ENCODE results near the gene ETS1. TPM values are rescaled to one million over a fixed set of nuclear protein-coding genes. Genes with fewer than 3 reads are reported as not detected.

ETS1 gene
- total and polyA plus RNA-seq, 5 donors = 24.5 to 60.6 (median 50.6) TPM

- H3K27me3 ChIP-seq (ENCODE audit: control insufficient read depth, insufficient read depth) = no peaks in the 10 kb centered on the region
- H3K27ac ChIP-seq (ENCODE audit: low read length) = no peak overlapping the region
- peaks cover 2% of the 10 kb centered on the region for H3K4me1 ChIP-seq (ENCODE audit: control insufficient read depth, insufficient read depth, low read length)
- peak in 1 of 3 donors; percentile 51 for DNase-seq
- peak in 1 of 2 donors; percentile 87 for ATAC-seq
- no peak overlapping the region for H3K4me3 ChIP-seq (ENCODE audit: low read length)
- WGBS = 76% methylated on average over 16 of the region's 16 CpGs
- H3K9me3 ChIP-seq (ENCODE audit: control insufficient read depth, low read length) = no peaks in the 10 kb centered on the region
- intact Hi-C loops (cut with DNase I) = loop anchor here in 2 of 4 donors (5.0 to 10.0 kb wide), 3 partner anchors 72 to 455 kb away; no protein-coding TSS in a partner anchor
These were observed 39.7 kb upstream of the ETS1 start for GRCh38 chr11:128626913-128627665.

GRCh38 chr11:128625746-128626145 is 38.4 kb upstream of the ETS1 start:
- no peaks in the 10 kb centered on the region for H3K27me3 ChIP-seq (ENCODE audit: control insufficient read depth, insufficient read depth)
- intact Hi-C loops (cut with DNase I) = loop anchor here in 2 of 4 donors (5.0 to 10.0 kb wide), 3 partner anchors 71 to 453 kb away; no protein-coding TSS in a partner anchor
- WGBS = 98% methylated on average over 2 of the region's 2 CpGs
- no peak overlapping the region for H3K4me3 ChIP-seq (ENCODE audit: low read length)
- peaks cover 4% of the 10 kb centered on the region for H3K4me1 ChIP-seq (ENCODE audit: control insufficient read depth, insufficient read depth, low read length)
- no peak for DNase-seq
- ATAC-seq = no peak
- H3K9me3 ChIP-seq (ENCODE audit: control insufficient read depth, low read length) = no peaks in the 10 kb centered on the region
- H3K27ac ChIP-seq (ENCODE audit: low read length) = no peak overlapping the region

- H3K27ac ChIP-seq (ENCODE audit: low read length) = no peak overlapping the region
These were observed 38.0 kb upstream of the ETS1 start for GRCh38 chr11:128625326-128625725.

GRCh38 chr11:128624269-128625175 is 37.2 kb upstream of the ETS1 start:
- intact Hi-C loops (cut with DNase I) = loop anchor here in 2 of 4 donors (5.0 to 10.0 kb wide), 3 partner anchors 70 to 452 kb away; no protein-coding TSS in a partner anchor
- 84% methylated on average over 18 of the region's 18 CpGs for WGBS
- Histone ChIP-seq H3K4me3 (ENCODE audit: low read length) (no peak overlapping the region), H3K27ac (ENCODE audit: low read length) (no peak overlapping the region), H3K4me1 (ENCODE audit: control insufficient read depth, insufficient read depth, low read length) (peaks cover 4% of the 10 kb centered on the region), H3K27me3 (ENCODE audit: control insufficient read depth, insufficient read depth) (no peaks in the 10 kb centered on the region), H3K9me3 (ENCODE audit: control insufficient read depth, low read length) (no peaks in the 10 kb centered on the region)
- DNase-seq (peak in 1 of 3 donors; percentile 50), ATAC-seq (no peak)

More at GRCh38 chr11:128625326-128625725, 38.0 kb upstream of the ETS1 start:
- WGBS = 82% methylated on average over 8 of the region's 8 CpGs
- no peak for ATAC-seq
- H3K4me3 ChIP-seq (ENCODE audit: low read length) = no peak overlapping the region
- intact Hi-C loops (cut with DNase I) = loop anchor here in 2 of 4 donors (5.0 to 10.0 kb wide), 3 partner anchors 71 to 453 kb away; no protein-coding TSS in a partner anchor
- no peaks in the 10 kb centered on the region for H3K9me3 ChIP-seq (ENCODE audit: control insufficient read depth, low read length)
- H3K27me3 ChIP-seq (ENCODE audit: control insufficient read depth, insufficient read depth) = no peaks in the 10 kb centered on the region
- peaks cover 4% of the 10 kb centered on the region for H3K4me1 ChIP-seq (ENCODE audit: control insufficient read depth, insufficient read depth, low read length)
- DNase-seq = no peak

GRCh38 chr11:128623091-128623490 is 35.7 kb upstream of the ETS1 start:
- no peak for DNase-seq
- H3K27me3 ChIP-seq (ENCODE audit: control insufficient read depth, insufficient read depth) = no peaks in the 10 kb centered on the region

GRCh38 chr11:128621601-128622501 is 34.5 kb upstream of the ETS1 start:
- 53% methylated on average over 17 of the region's 17 CpGs for WGBS
- no peak overlapping the region for H3K27ac ChIP-seq (ENCODE audit: low read length)
- peaks cover 1% of the 10 kb centered on the region for H3K4me1 ChIP-seq (ENCODE audit: control insufficient read depth, insufficient read depth, low read length)
- peak in 1 of 2 donors; percentile 67 for ATAC-seq
- intact Hi-C loops (cut with DNase I) = loop anchor here in 1 of 4 donors (10.0 kb wide), 1 partner anchor 67 kb away; no protein-coding TSS in a partner anchor
- no peak overlapping the region for H3K4me3 ChIP-seq (ENCODE audit: low read length)
- peak in 2 of 3 donors; percentile 42 to 49 for DNase-seq
- H3K27me3 ChIP-seq (ENCODE audit: control insufficient read depth, insufficient read depth) = no peaks in the 10 kb centered on the region
- no peaks in the 10 kb centered on the region for H3K9me3 ChIP-seq (ENCODE audit: control insufficient read depth, low read length)

More at GRCh38 chr11:128623091-128623490, 35.7 kb upstream of the ETS1 start:
- Histone ChIP-seq H3K4me3 (ENCODE audit: low read length) (no peak overlapping the region), H3K27ac (ENCODE audit: low read length) (no peak overlapping the region), H3K4me1 (ENCODE audit: control insufficient read depth, insufficient read depth, low read length) (peaks cover 4% of the 10 kb centered on the region), H3K9me3 (ENCODE audit: control insufficient read depth, low read length) (no peaks in the 10 kb centered on the region)
- 88% methylated on average over 5 of the region's 5 CpGs for WGBS
- intact Hi-C loops (cut with DNase I) = loop anchor here in 1 of 4 donors (10.0 kb wide), 1 partner anchor 68 kb away; no protein-coding TSS in a partner anchor
- ATAC-seq = no peak

GRCh38 chr11:128620309-128621100 is 33.1 kb upstream of the ETS1 start:
- Histone ChIP-seq H3K9me3 (ENCODE audit: control insufficient read depth, low read length) (no peaks in the 10 kb centered on the region), H3K27ac (ENCODE audit: low read length) (no peak overlapping the region), H3K4me3 (ENCODE audit: low read length) (no peak overlapping the region), H3K27me3 (ENCODE audit: control insufficient read depth, insufficient read depth) (no peaks in the 10 kb centered on the region), H3K4me1 (ENCODE audit: control insufficient read depth, insufficient read depth, low read length) (peaks cover 1% of the 10 kb centered on the region)
- ATAC-seq = no peak
- DNase-seq = no peak
- WGBS = 67% methylated on average over 9 of the region's 9 CpGs
- intact Hi-C loops (cut with DNase I) = loop anchor here in 1 of 4 donors (10.0 kb wide), 1 partner anchor 66 kb away; no protein-coding TSS in a partner anchor

- intact Hi-C loops (cut with DNase I) = loop anchor here in 1 of 4 donors (10.0 kb wide), 1 partner anchor 65 kb away; no protein-coding TSS in a partner anchor
- no peak overlapping the region for H3K27ac ChIP-seq (ENCODE audit: low read length)
- no peak overlapping the region for H3K4me3 ChIP-seq (ENCODE audit: low read length)
- ATAC-seq = no peak
- 85% methylated on average over 10 of the region's 10 CpGs for WGBS
- no peaks in the 10 kb centered on the region for H3K27me3 ChIP-seq (ENCODE audit: control insufficient read depth, insufficient read depth)
- no peak for DNase-seq
- peaks cover 1% of the 10 kb centered on the region for H3K4me1 ChIP-seq (ENCODE audit: control insufficient read depth, insufficient read depth, low read length)
- H3K9me3 ChIP-seq (ENCODE audit: control insufficient read depth, low read length) = no peaks in the 10 kb centered on the region
These were observed 32.4 kb upstream of the ETS1 start for GRCh38 chr11:128619540-128620308.

GRCh38 chr11:128619007-128619406 is 31.6 kb upstream of the ETS1 start:
- ATAC-seq (no peak), DNase-seq (no peak)
- Histone ChIP-seq H3K4me1 (ENCODE audit: control insufficient read depth, insufficient read depth, low read length) (peaks cover 1% of the 10 kb centered on the region), H3K9me3 (ENCODE audit: control insufficient read depth, low read length) (no peaks in the 10 kb centered on the region), H3K27ac (ENCODE audit: low read length) (no peak overlapping the region), H3K27me3 (ENCODE audit: control insufficient read depth, insufficient read depth) (no peaks in the 10 kb centered on the region), H3K4me3 (ENCODE audit: low read length) (no peak overlapping the region)
- intact Hi-C loops (cut with DNase I) = no loop called here
- 94% methylated on average over 5 of the region's 5 CpGs for WGBS

All from right cardiac atrium (tissue), 5 donors.